ENCODE results near the gene ECE1.
"Not testable (repeated sequence)": the region's sequence is repeated elsewhere in the genome, so short reads cannot be mapped to it uniquely, and the experiment has no call there.

ECE1 gene

GRCh38 chr1:21297975-21298374 lies 7.7 kb upstream of the ECE1 start:
- no peak for DNase-seq
- intact Hi-C loops (cut with DNase I): no loop called here

DNA sequence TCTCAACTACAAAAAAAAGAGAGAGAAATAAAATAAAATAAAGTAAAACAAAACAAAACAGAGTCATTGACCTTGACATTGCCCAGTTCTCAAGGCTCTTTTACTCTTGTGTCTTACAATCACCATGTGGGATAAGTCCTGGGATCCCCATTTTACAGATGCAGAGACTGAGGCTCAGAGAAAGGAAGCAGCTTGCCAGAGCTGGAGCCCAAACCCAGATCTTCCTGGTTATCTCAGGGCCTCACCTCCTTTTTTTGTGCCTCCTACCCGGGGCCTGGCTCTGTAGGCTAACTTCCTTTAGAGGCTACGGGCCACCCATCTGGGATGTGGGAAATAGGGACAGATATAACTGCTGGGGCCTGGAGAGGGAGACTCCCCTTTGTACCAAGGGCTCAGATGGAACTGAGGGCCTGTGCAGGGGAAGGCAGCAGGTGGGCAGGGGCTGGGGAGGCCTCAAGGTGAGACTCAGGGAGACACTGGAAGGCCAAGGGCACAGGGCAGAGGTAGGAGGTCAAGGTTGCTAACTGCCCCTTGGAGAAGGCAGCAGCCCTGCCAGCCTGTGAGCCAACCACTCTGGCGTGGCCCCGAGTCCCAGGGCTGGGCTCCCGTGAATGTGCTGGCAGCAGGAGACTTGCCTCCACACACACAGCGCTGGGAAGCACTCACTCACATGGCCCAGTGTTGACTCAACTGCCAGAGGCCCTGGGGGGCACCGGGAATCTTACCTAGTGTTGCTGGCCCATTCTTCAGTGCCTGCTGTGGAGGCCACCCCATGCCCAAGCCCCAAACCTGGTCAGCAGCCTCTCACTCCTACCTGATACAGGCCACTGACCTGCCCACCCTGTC lies 6.5 kb upstream of the ECE1 start:
- intact Hi-C loops (cut with DNase I): no loop called here
- no peak for DNase-seq

DNA sequence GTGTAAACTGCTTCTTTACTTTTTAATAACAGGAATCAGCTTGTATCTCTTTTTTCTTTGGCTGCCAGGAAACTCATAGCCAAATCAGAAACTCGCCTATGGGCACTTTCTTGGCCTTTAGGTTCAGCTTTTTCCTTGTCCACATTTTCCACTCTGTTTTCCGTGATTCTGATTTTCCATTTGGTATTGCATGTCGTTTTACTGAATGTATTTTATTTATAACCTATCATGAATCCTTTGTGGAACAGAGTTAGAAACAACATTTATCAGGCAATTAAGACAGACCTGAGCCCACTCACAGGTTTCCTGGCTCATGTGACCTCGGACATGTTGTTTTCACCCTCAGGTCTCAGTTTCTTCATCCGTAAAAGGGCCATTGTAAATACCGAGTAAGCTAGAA lies 5.3 kb upstream of the ECE1 start:
- intact Hi-C loops (cut with DNase I): no loop called here
- no peak for DNase-seq

GRCh38 chr1:21295002-21295401 lies 4.7 kb upstream of the ECE1 start:
- peak in 8 of 42 donors; percentile 23 to 67 (median 45) for DNase-seq
- intact Hi-C loops (cut with DNase I): no loop called here

DNA sequence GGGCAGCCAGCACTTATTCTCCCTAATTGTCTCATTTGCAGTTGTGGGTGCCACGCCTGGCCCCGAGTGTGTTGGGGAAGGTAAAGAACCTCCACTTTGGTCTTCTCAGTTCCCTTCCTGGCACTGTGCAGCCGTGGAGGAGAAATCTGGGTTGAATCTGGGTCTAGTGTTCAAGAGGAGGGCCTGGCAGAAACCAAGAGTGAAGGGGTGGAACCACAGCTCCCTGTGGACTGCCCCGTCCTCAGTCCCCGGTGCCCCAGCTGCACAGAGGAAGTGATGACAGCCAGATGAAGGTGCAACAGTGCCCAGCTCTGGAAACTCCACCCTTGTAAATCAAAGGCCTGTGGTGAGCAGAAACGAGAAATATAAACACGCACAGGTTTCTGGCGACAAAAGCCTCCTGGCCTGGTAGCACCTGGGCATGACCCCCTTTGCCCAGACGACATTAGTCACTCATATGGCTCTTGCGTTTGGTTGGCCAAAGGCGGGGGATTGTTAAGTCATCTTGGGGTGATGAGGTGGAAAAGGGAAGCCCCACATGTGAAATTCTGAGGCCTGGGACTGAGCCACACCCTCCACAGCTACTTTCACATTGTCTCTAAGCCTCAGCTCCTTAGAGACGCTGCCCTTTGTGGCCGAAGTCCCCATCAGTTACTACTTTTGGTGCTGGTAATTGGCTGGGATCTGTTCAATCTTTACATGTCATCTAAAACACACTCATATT lies 4.2 kb upstream of the ECE1 start:
- intact Hi-C loops (cut with DNase I): no loop called here
- no peak for DNase-seq

GRCh38 chr1:21293537-21294265 lies 3.4 kb upstream of the ECE1 start:
- no peak for DNase-seq
- intact Hi-C loops (cut with DNase I): no loop called here

DNA sequence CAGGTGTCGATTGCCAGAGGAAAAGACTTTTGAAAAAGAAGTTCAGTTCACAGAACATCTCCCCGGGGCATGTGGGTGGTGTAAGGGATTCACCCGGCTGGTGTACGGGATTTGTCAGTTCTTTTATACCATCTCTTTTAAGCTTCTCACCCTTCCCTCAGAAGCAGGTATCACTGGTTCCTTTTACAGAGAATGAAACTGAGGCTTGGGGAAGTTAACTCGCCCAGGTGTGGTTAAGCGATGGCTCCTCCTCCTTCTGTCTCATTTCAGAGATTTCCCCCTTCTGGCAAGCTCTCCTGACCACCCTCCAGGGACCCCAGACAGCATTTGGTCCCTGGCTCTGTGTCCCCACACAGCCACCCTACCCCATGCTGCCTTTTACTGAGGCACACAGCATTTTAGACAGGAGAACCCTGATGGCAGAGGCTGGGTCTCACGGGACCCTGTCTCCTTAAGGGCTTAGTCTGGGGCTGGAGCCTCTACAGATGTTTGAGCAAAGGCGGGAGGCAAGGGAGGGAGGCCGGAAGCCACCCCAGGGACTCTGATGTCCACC lies 2.8 kb upstream of the ECE1 start:
- intact Hi-C loops (cut with DNase I): no loop called here
- peak in 19 of 42 donors; percentile 31 to 77 (median 56) for DNase-seq

GRCh38 chr1:21292503-21292983 lies 2.3 kb upstream of the ECE1 start:
- intact Hi-C loops (cut with DNase I): no loop called here
- no peak for DNase-seq

GRCh38 chr1:21291964-21292363 lies 1.7 kb upstream of the ECE1 start:
- DNase-seq: no peak
- intact Hi-C loops (cut with DNase I): no loop called here

DNA sequence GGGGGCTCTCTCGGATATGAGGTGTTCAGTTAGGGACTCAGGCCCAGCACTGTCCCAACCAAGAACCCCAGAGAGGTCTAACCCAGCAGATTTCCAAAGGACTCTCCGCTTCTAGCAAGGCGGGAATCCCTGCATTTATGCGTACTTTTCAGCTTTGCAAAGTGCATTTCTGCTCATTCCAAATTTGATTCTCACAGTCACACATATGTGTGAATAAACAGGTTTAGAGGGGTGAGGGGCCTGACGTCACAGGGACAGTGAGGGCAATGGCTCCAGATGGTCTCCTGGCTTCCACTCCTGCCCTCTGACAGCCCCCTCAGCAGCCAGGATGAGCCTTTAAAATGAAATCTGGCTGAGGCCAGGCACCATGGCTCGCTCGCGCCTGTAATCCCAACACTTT lies 921 bp upstream of the ECE1 start:
- intact Hi-C loops (cut with DNase I): no loop called here
- DNase-seq: no peak

- intact Hi-C loops (cut with DNase I): no loop called here
- no peak for DNase-seq
Measured at GRCh38 chr1:21290546-21290944, 282 bp upstream of the ECE1 start.

GRCh38 chr1:21289127-21289526 lies 1.1 kb downstream of the ECE1 start:
- intact Hi-C loops (cut with DNase I): no loop called here
- DNase-seq: no peak

DNA sequence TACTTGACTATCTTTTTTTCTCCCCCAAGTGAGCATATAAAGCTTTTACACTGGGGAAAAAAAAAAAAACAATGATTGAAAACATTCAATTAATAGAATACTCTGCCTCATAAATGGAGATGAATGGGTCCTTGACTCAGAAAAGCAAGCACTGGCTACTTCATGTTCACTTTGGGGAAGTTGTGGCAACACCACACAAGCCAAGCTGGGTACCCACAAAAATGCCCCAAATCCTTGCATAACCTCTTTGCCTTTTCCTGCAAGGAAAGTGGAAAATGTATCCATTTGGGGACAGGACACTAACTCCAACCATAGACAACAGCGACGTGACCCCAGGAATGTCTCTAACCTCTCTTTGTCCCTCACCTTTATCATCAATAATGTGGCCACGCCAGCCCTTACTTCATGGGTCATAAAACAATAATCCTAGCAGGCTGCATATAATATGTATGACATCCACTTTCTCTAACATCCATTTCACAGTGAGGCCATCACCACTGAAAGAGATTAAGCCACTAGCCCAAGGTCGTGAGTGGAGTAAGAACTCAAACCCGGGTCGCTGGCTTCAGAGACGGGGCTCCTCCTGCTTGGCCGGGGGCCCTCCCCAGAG lies 2.3 kb downstream of the ECE1 start:
- intact Hi-C loops (cut with DNase I): no loop called here
- DNase-seq: no peak

- intact Hi-C loops (cut with DNase I); DNase-seq: not testable (repeated sequence)
Measured at GRCh38 chr1:21285386-21285785, 4.9 kb downstream of the ECE1 start.

- DNase-seq: no peak
- intact Hi-C loops (cut with DNase I): no loop called here
Measured at GRCh38 chr1:21285055-21285372, 5.2 kb downstream of the ECE1 start.

GRCh38 chr1:21284206-21285054 lies 5.8 kb downstream of the ECE1 start:
- no peak for DNase-seq
- intact Hi-C loops (cut with DNase I): no loop called here

- intact Hi-C loops (cut with DNase I): no loop called here
- DNase-seq: no peak
Measured at GRCh38 chr1:21283524-21283923, 6.7 kb downstream of the ECE1 start.

- intact Hi-C loops (cut with DNase I); DNase-seq: not testable (repeated sequence)
Measured at GRCh38 chr1:21282020-21282419, 8.2 kb downstream of the ECE1 start.

Measured in head of caudate nucleus (tissue), 42 donors.